Forelimb muscle (tissue), 1 donor: ENCODE results near the gene OTUD3. TPM values are rescaled to one million over a fixed set of nuclear protein-coding genes. Genes with fewer than 3 reads are reported as not detected.
A peak's percentile ranks its signal among the peaks of the same experiment; 100 is the strongest.
"Not testable (repeated sequence)": the region's sequence is repeated elsewhere in the genome, so short reads cannot be mapped to it uniquely, and the experiment has no call there.

Experiments
- DNase-seq: peaks from one replicate; pipeline ENCODE4 v3.0.0-alpha.2; 2013; ENCODE audit warnings: low read depth
- polyA plus RNA-seq: library from polyadenylated mRNA; unstranded; fragments of 120-200 nt; gene quantifications from one replicate; pipeline ENCODE4 v1.2.1, GENCODE V29; 2013; ENCODE audit not compliant: insufficient read length

OTUD3 gene
- polyA plus RNA-seq, 1 donor = 7.9 TPM

DNA sequence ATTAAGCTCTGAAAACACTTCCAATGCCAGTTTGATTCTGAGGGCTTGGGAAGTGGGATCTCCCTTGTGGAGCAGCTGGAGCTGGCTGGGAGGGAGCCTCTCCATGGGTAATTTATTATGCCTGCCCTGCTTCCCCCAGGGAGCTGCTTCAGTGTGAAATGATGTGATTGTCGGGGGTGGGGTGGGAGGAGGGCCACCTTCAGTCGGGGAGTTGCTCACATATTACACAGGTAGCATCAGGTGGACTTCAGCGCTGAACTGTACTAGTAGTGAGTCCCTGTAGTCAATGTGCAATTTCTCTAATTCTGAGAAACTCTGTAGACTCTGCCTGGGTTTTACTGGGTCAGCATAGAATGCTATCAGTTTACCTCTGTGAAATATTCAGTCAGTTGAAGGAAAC lies 28.5 kb downstream of the OTUD3 start:
- no peak for DNase-seq

DNA sequence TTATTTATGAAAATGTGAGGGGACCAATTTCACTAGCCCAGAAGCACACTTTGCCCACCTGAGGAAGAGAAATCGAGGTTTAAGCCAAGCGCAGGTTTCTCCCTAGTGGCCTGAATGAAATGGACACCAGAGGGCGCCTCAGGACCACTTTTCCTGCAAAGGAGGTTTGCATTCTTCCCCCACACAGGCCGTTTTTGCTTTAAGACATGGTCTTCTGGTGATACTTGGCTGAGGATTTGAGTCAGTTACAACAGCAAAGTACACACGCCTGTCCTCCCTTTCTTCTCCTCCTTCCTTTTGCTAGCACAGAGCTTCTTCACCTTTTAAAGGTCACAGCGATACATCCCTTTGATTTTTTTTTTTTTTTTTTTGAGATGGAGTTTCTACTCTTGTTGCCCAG lies 35.9 kb downstream of the OTUD3 start:
- peak; percentile 56 for DNase-seq

DNA sequence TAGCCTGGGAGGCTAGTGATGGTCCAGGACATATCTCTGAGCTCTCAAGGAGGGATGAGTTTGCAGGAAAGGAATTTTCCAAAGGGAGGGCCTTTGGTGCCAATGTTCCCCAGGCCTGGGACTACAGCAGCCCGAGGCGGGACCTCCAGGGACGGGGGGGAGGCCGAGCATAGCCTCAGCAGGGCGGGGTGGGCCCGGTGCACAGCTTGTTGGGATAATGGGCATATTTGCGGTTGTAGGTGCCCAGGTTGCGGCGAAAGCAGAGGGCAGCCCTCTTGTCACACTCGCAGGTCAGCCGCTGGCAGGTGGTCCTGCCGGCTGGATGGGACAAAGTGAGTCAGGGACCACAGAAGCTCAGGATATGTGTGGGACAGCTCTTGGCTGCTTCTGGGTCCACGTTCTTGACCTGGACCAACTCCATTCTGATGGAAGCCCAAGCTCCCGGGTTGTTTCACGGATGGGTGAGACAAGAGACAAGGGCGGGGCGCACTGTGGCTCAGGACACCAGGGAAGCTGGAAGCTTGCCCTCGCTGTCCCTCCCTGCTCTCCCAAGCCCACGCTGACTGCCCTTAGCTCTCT lies 38.0 kb downstream of the OTUD3 start:
- no peak for DNase-seq

DNA sequence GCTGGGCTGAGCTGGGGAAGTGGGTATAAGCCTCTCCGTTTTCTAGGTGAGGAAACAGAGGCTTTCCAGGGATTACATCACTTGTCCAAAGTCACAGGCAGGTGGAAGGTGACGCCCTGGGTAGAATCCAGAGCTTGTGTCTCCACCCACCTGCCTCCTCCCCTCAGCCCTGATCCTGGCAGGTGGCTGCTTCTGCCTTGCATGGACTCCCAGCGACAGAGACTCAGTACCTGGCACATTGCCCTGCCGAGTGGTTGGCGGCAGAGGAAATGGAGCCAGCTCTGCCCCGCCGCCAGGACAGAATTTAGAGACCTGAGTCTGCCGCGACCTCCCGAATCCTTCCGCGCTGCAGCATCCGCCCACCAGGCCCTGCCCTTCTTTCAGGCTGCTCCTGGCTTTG lies 39.1 kb downstream of the OTUD3 start:
- no peak for DNase-seq

DNA sequence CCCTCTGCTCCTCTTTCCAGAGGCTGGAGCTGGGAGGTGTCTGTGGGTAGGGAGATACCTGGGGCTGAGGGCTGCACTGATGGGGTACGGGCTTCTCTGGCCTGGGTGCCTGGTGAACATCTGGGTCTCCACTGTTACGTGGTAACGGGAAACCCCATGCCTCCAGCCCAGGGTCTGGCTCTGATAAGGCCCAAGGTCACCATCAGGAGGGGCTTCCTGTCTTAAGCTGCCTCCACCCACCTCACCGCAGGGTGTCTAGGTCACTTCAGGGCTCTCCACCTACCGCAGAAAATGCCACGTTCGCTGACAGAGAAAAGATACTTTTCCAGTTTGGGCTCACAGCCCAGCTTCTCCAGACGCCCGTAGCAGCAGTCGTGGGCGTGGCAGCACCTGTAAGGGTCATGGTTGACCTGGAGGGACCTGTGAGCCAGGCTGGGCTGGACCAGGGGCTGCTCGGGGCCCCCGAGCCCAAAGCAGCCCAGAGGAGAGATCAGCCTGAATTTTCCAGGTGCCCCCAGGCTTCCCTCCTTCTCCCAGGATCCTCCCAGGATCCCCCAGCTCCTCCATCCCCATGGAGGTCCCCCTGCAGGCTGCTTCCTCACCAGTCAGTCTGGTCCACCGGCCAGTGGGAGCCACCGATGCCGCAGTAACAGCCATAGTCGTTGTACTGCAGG lies 40.0 kb downstream of the OTUD3 start:
- no peak for DNase-seq

DNA sequence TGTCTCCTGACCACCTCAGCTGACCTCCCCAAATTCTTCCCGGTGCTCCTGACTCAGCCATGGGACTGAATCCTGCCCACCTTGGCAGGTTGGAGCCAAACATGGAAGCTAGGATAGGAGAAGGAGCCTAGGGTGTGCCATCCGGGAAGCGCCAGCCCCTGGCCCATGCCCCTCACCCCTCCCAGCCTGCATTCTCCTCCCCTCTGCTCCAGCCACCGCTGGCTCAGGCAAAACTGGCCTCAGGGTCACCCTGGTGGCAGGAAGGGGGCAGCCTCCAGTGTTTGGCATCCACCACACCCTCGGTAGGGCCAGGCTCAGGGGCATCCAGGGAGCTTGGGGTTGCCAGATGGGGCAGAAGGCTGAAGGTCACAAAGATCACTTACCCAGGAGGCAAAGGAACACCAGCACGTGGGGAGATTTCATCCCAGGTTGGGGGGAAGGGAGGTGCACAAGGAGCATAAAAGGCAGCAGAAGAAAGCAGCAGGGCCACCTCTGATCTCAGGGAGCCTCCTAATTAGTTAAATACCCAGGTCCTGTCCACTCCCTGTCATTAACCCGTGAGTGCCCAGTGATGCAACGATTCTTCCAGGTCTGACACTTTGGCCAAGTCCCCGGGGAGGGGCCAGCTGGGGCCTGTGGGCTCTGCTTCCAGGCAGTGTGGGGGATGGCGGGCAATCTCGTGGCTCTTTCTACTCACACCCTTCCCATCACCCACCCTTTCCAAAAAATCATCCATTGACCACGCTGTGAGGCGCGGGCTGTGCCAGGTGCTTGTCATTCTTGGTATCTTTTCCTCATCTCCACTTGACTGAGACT lies 41.1 kb downstream of the OTUD3 start, which contains the start of gene PLA2G2E:
TSS of gene PLA2G2E (minus strand) at position 481 of the 816 bp plus-strand sequence. CDS start at position 423, 58 bp downstream.
- DNase-seq = no peak

DNA sequence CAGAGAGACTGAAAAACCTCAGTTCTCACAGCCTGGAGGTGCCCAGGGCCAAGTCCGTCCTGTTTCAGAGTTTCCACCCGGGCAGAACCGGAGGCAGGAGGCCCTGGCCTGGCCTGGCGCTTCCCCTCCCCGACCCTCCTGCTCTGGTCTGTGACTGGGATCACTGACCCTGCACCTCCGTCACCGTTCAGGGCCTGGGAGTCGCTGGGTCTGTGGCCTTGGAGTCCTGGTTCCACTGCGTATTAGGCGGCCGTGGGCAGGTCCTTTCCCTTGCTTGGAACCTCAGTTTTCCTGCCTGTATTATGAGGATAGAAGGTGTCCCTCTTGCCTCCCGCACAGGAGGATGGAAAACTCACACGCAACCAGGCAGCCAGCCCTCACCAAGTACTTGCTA lies 41.8 kb downstream of the OTUD3 start:
- DNase-seq = no peak

DNA sequence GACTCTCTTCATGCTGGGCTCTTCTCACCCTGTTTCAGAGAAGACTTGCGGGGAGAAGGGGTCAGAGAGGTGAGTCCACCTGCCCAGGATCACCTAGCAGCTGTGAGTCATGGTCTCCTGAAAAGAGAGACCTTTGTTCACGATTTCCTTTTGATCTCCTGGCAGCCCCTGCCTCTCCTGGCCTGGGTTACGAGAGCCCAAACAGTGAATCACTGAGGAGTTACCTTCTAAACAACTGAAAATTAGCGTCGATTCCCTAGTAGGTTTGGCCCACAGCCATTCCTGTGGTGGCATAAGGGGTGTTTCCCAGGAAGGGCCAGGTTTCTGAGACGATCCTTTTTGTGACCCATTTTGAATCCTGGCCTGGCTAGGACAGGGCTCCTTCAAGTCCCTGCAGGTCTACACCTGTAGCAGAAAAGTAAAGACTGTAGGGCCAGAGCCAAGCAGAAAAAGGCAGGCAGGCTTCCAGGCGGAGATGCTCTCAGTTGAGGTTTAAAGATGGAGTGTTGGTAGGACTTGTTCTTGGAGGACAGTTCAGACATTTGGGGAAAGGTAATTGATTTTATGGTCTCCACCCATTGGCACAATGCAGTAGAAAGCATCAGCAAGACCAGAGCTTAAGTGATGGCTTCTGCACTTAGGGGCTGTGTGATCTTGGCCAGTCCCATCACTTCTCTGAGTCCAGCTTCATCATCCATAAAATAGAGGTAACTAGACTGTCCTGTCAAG lies 43.3 kb downstream of the OTUD3 start:
- DNase-seq = no peak

DNA sequence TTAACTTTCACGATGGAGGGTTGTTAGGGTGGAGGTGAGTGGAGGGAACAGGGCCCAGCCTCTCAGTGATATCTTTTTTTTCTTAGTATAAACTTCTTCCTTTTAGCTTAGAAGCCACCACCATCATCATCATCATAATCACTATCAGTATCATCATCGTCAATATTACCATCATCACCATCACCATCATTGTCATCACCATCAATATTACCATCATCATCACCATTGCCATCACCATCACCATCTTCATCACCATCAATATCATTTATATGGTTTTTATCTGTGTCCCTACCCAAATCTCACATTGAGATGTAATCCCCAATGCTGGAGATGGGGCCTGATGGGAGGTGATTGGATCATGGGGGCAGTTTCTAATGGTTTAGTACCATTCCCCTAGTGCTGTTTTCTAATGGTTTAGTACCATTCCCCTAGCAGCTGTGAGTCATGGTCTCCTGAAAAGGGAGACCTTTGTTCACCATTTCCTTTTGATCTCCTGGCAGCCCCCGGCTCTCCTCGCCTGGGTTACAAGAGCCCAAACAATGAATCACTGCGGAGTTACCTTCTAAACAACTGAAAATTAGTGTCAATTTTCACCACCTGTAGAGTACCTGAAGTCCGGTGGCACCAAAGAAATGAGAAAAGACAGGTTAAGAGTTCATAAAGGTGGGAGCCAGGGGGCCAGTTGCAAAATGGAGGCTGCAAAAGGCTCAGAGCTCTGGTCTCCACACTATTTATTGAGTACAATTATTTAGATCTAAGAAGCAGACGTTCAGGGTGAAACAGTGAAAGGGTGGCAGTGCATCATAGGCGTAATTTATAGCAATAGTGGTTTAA lies 44.3 kb downstream of the OTUD3 start:
- DNase-seq = no peak

DNA sequence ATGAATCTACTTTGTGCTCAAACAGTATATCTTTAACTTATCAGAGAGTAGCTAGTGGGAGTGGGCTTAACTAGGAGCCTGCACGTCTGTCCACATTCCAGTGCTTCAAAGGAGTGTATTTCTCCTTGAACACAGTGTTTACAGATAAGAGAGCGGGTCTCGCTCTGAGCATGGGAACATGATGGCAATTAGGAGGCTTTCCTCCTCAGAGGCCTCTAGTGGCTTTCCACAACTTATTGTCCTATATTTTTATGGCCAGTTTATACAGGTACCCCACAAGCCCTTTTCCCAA lies 44.9 kb downstream of the OTUD3 start:
- not testable (repeated sequence) for DNase-seq

DNA sequence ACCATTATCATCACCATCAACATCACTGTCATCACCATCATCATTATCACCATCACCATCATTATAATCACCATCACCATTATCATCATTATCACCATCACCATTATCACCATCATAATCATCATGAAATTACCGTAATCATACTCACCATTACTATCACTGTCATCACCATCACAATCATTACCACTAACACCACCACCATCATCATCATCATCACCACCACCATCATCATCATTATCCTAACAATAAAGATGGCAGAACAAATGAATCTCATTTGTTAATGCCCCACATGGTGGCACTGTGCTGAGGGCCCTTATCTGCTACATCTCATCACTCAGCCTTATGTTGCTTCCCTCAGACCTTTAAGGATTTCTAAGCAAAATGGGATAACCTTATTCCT lies 50.7 kb downstream of the OTUD3 start:
- no peak for DNase-seq

DNA sequence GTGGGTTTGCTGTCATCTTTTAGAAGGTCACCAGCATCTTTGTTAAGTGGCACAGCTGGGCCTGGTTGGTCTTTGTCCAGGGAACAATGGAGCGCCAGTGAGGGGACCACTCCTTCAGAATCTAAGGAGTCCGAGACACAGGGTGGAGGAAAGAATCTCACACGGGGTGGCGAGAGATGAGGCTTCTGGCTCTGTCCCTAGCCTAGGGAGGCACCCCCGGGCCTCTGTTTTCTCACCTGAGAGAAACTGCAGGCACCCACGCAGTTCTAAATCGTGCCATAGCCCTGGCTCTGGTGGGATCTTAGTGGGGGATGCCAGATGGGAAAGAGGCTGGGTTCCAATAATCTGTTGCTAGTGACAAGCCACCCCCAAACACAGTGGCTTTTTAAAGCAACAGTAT lies 52.1 kb downstream of the OTUD3 start:
- DNase-seq = no peak

DNA sequence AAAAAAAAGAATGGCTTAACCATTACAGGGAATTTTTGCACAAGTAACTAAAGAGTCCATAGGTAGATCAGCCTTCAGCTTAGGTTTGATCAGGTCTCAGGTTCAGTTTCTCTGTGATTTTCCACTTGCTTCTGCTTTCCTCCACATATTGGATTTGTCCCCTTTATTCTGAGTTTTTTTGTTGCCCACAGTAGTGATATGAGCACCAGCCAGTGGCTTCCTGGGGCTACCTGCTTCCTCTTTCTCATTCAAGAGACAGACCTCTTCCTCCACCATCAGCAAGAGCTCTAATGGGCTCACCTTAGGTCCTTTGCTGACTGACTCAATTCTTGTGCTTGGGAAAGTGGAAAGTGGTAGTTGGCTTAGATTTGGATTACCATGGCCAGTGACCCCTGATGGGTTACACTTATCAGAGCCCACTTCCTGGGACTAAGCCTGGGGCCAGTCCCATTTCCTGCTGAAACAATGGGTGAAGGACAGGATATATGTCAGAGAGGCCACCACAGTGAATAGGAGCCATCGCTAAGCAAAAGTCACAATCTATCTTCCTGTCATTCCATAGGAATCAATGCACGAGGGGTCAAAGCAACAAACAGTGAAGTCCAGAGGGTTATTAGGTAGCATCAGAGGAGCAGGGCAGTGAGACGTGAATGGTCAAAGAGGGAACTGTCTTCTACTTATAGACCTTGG lies 54.0 kb downstream of the OTUD3 start:
- DNase-seq = no peak

DNA sequence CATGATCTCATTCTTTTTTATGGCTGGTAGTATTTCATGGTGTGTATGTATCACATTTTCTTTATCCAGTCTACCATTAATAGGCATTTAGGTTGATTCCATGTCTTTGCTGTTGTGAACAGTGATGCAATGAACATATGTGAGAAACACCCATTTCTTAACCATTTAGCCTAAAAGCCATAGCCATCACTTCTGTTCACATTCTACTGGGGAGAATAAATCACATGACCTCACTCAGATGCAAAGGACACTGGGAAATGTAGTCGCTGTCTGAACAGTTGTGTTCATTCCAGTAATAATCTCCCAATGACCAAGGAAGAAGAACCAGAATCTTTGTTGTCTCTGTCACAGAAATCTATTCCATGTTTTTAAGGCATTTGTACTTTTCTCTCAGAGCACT lies 56.3 kb downstream of the OTUD3 start:
- no peak for DNase-seq

DNA sequence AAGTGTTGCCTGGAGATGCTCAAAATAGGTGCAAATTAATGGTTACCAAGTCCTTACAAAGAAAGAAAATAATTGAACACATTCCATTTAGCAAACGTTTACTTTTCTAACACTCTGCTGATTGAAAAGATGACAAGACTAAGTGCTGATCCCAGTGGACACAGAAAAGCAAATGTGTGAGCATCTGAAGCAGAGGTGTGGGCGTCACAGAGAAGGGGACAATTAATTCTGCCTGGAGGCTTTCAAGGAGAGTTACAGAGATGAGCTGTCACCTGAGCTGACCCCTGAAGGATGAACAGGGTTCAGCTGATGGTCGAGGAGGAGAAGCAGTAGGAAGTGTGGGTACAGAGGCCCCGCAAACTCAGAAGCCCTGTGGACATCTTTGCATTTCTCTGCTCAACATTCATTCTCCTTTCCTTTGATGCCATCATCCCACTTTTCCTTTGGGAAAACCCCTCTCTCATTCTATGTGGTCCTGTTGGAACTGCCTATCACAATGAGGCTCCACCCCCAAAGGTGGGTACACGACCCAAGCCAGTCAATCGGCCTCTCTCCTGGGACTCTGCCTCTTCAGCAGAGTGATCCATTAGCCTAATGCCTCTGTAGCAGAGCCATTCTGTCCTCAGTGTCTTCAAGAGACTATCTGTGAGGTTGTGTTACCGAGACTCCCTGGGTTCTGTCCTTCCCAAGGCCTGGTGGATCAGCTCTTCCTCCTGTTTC lies 58.5 kb downstream of the OTUD3 start:
- DNase-seq = no peak

DNA sequence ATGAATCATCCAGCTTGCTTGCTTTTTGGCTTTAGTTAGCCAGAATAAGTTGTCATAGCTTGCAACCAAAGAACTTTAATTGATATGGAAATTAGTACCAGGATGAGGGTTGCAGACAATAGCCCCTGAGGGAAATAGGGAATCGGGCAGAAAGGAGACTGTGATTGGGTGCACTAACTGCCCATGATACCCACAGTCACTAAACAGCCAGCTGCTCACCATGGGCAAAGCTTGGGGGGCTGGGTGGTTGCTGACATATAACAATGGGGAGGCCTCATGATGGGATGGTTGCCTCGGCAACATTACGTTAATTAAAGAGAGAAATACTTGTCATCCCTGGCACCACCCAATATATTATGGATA lies 59.0 kb downstream of the OTUD3 start:
- no peak for DNase-seq

DNA sequence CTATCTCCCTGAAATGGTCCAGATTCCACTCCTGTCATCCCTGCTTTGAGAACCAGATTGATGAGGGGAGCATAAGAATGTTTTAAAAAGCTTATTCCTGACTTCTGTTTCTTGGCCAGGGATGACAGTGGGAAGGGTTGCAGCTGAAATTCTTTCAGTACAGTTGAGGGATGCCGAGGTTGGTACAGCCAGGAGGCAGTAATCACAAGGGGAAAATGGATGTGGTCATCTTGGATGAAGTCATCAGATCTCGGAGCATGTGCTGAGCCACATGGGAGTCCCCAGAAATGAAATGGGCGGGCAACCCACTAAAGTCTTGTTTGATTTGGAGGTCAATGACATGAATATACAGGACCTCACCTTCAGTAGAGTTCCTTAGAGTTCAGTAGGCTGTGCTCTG lies 59.9 kb downstream of the OTUD3 start:
- DNase-seq = no peak

DNA sequence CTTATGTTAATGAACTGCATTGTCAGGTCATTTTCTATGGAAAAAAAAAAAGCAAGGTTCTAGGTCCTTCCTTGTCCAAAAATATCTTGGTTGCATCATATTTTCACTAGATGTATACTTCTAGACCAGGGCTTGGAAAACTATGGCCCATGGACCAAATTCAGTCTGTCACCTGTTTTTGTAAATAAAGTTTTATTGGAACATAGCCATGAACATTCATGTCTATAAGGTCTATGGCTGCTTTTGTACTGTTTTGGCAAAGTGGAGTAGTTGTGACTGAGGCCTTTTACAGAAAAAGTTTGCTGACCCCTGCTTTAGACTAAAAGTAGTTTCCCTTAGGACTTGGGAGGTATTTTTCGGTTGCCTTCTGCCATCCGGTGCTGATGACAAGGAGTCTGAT lies 60.5 kb downstream of the OTUD3 start:
- DNase-seq = no peak

DNA sequence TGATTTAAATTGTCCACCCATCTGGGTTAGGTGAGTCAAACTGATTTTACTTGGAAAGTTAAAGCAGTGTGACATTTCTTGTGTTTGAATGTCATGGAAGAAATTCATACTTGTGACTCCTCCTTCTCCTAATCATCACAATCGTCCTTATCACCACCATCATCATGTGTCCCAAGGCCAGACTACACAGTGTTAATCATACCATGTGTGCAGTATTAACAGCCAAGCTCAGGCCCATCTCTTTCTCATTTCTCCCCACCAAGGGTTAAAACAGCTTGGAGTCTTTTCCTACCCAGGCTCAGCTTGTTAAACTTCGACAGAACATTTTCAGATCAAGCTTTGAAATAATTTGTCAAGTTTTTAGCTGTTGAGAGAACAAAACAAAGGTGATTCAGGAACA lies 63.7 kb downstream of the OTUD3 start:
- DNase-seq = no peak

DNA sequence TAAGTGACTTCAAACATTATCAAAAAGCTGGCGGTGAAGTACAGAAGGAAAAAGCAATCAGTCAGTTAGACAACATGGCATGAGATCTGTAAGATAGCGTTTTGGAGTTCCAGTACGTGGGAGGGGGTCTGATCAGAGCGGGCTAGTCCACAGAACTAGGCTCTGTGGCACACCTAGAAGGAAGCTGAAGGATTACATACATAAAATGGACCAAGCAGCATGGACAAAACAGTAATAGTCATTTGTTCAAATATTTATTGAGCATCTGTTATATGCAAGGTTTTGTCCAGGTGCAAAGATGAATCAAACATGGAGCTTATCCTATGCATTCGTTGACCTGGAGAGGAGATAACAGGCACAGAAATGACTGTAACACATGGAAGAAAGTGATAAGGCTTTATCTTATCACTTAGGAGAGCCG lies 64.1 kb downstream of the OTUD3 start:
- no peak for DNase-seq
